ENCODE data around the gene MED23. TPM values are rescaled to one million over a fixed set of nuclear protein-coding genes. Genes with fewer than 3 reads are reported as not detected.
"Not testable (repeated sequence)": the region's sequence is repeated elsewhere in the genome, so short reads cannot be mapped to it uniquely, and the experiment has no call there.

MED23 gene
- total RNA-seq, 3 donors from 2014 or later: 25.8 to 40.6 (median 28.2) TPM

DNA sequence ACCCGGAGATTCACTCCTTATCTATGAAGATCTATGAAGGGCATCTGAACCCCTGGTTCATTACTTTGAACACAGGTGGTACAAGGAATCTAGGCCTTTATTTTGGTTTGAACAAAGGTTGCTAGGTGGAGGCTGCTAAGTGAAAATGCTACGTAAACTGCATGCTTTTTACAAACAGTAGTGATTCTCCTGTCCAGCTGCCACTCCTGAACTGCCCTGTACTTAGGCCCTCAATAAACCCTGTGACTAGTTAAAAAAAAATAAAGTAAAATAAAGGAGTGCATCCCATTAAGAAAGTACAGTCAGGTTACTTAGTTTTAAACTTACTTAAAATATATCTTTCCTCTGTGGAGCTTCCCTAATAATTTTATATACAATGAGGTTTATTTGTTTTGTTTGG lies 82.7 kb downstream of the MED23 start:
- intact Hi-C loops (cut with DNase I, micrococcal nuclease): no loop called here
- TF ChIP-seq, protein P1, sequence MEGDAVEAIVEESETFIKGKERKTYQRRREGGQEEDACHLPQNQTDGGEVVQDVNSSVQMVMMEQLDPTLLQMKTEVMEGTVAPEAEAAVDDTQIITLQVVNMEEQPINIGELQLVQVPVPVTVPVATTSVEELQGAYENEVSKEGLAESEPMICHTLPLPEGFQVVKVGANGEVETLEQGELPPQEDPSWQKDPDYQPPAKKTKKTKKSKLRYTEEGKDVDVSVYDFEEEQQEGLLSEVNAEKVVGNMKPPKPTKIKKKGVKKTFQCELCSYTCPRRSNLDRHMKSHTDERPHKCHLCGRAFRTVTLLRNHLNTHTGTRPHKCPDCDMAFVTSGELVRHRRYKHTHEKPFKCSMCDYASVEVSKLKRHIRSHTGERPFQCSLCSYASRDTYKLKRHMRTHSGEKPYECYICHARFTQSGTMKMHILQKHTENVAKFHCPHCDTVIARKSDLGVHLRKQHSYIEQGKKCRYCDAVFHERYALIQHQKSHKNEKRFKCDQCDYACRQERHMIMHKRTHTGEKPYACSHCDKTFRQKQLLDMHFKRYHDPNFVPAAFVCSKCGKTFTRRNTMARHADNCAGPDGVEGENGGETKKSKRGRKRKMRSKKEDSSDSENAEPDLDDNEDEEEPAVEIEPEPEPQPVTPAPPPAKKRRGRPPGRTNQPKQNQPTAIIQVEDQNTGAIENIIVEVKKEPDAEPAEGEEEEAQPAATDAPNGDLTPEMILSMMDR (IDR thresholded peaks at IDR 0.05): no peak
- H3K4me3 ChIP-seq: no peak overlapping the region
- no peaks in the 10 kb centered on the region for H3K36me3 ChIP-seq (ENCODE audit: low read depth)
- no peaks in the 10 kb centered on the region for H3K4me1 ChIP-seq (ENCODE audit: low read depth)
- ATAC-seq (peak; percentile 60), DNase-seq (no peak)
- no peaks in the 10 kb centered on the region for H3K9me3 ChIP-seq

DNA sequence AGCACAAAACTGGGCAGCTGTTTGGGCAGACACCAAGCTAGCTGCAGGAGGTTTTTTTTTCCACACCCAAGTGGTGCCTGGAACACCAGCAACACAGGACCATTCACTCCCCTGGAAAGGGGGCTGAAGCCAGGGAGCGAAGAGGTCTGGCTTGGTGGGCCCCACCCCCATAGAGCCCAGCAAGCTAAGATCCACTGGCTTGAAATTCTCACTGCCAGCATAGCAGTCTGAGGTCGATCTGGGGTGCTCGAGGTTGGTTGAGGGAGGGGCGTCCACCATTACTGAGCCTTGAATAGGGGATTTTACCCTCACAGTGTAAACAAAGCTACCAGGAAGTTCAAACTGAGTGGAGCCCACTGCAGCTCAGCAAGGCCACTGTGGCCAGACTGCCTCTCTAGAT lies 89.4 kb downstream of the MED23 start:
- intact Hi-C loops (cut with DNase I, micrococcal nuclease); H3K4me1 ChIP-seq (ENCODE audit: low read depth): not testable (repeated sequence)

DNA sequence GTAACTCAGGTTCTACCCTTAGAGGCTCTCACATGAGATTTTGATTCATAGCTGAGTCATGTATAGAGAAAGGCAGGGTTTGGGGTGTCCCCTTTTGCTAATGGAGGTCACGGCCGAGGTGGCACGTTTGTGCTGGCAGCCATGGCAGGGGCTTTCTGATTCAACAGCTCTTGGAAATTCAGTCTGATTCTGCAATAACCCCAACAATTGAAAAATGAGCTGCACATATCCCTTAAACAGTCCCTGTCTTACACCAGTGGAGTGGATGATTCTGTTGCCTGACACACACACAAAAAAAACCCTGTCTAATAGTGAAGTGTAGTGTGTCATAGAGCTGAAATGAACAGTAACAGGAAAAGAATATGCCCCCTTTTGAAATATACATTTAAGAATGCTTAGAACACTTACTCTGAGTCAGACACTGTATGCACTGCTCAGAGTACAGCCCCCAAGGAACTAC lies 95.4 kb downstream of the MED23 start:
- Histone ChIP-seq H3K4me3 (no peak overlapping the region), H3K36me3 (ENCODE audit: low read depth) (no peaks in the 10 kb centered on the region), H3K4me1 (ENCODE audit: low read depth) (no peaks in the 10 kb centered on the region), H3K9me3 (no peaks in the 10 kb centered on the region)
- ATAC-seq (no peak), DNase-seq (no peak)
- TF ChIP-seq, protein P1 (IDR thresholded peaks at IDR 0.05): no peak
- intact Hi-C loops (cut with DNase I, micrococcal nuclease): no loop called here

More for the DNA sequence above, 89.4 kb downstream of the MED23 start:
- DNase-seq; ATAC-seq; H3K9me3 ChIP-seq; H3K36me3 ChIP-seq (ENCODE audit: low read depth); H3K4me3 ChIP-seq: not testable (repeated sequence)

DNA sequence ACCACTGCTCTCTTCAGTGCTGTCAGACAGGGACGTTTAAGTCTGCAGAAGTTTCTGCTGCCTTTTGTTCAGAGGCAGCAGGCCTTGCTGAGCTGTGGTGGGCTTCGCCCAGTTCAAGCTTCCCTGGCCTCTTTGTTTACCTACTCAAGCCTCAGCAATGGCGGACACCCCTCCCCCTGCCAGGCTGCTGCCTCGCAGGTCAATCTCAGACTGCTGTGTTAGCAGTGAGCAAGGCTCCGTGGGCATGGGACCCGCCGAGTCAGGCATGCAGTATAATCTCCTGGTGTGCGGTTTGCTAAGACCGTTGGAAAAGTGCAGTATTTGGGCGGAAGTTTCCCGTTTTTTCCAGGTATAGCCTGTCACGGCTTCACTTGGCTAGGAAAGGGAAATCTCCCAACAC lies 96.4 kb downstream of the MED23 start:
- H3K4me1 ChIP-seq (ENCODE audit: low read depth); H3K9me3 ChIP-seq; H3K36me3 ChIP-seq (ENCODE audit: low read depth); DNase-seq; H3K4me3 ChIP-seq; ATAC-seq; intact Hi-C loops (cut with DNase I, micrococcal nuclease): not testable (repeated sequence)

DNA sequence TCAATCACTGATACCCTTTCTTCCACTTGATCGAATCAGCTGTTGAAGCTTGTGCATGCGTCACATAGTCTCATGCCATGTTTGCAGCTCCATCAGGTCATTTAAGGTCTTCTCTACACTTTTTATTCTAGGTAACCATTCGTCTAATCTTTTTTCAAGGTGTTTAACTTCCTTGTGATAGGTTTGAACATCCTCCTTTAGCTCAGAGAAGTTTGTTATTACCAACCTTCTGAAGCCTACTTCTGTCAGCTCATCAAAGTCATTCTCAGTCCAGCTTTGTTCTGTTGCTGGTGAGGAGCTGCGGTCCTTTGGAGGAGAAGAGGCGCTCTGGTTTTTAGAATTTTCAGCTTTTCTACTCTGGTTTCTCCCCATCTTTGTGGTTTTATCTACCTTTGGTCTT lies 97.1 kb downstream of the MED23 start:
- intact Hi-C loops (cut with DNase I, micrococcal nuclease); H3K4me3 ChIP-seq; H3K4me1 ChIP-seq (ENCODE audit: low read depth); ATAC-seq; H3K36me3 ChIP-seq (ENCODE audit: low read depth); DNase-seq; H3K9me3 ChIP-seq: not testable (repeated sequence)

DNA sequence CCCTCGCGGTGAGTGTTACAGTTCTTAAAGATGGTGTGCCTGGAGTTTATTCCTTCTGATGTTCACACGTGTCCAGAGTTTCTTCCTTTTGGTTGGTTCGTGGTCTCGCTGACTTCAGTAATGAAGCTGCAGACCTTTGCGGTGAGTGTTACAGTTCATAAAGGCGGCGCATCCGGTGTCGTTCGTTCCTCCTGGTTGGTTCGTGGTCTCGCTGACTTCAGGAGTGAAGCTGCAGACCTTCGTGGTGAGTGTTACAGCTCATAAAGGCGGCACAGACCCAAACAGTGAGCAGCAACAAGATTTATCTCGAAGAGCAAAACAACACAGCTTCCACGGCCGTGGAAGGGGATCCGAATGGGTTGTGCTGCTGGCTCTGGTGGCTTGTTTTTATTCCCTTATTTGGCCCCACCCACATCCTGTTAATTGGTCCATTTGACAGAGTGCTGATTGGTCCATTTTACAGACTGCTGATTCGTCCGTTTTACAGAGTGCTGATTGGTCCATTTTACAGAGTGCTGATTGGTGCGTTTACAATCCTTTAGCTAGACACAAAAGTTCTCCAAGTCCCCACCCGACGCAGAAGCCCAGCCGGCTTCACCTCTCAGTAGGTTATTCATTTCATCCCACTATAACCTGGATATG lies 103.2 kb downstream of the MED23 start:
- Histone ChIP-seq H3K4me3 (no peak overlapping the region), H3K36me3 (ENCODE audit: low read depth) (no peaks in the 10 kb centered on the region), H3K9me3 (no peaks in the 10 kb centered on the region), H3K4me1 (ENCODE audit: low read depth) (no peaks in the 10 kb centered on the region)
- intact Hi-C loops (cut with DNase I, micrococcal nuclease): no loop called here
- no peak for ATAC-seq
- TF ChIP-seq, protein P1 (IDR thresholded peaks at IDR 0.05): no peak
- no peak for DNase-seq

DNA sequence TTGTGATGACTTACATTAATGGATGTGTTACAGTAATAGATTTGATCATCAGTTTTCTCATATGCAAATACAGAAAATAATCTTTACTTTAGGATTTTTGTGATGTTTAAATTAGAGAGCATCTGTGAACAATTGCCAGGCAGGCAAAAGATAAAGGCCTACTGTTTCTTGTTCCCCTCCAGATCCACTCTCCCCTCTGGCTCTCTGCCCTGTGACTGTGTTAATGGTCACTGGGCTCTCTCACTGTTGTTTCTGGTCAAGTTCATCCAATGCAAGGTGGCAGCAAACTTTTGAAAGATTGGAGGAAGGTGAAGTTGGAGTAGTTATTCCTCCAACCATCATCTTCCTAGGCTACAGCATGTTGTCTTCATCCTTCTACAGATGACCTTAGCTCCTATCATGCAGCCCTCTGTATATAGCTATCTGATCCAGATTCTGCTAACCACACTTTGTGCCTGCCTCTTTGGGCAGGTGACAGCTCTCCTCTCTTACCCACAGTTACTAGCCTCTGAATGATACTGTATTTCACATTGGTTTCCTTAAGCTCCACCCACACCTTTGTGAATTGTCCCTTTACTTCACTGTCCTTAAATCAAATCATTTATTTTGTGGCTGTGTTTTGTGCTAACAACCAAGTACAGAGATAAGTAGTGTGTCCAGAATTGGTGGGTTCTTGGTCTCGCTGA lies 103.9 kb downstream of the MED23 start:
- intact Hi-C loops (cut with DNase I, micrococcal nuclease): no loop called here
- TF ChIP-seq, protein P1 (IDR thresholded peaks at IDR 0.05): no peak
- no peak for DNase-seq
- no peaks in the 10 kb centered on the region for H3K9me3 ChIP-seq
- no peak overlapping the region for H3K4me3 ChIP-seq
- no peaks in the 10 kb centered on the region for H3K4me1 ChIP-seq (ENCODE audit: low read depth)
- H3K36me3 ChIP-seq (ENCODE audit: low read depth): no peaks in the 10 kb centered on the region
- no peak for ATAC-seq

Measured in mucosa of descending colon (tissue), 3 donors.